ENCODE results near the gene LLCFC1.

LLCFC1 gene

DNA sequence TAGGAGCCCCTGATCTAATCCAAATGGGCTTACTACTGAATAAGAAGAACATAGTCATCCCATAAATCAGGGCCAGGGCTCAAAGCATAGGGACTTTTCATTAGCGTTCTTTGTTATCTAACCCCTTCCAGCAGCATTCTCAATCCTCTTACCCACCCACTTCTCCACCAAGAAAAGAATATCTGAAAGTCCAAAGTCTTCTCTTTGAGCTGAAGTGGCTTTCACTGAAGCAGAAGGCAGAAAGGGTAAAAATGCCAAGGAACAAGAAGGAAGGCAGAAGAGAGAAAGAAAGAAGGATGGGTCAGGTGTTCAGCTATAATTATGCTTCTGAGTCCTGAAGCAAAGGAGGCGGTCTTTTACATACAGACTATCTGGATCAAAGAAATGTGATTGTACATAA is 15.9 kb upstream of the LLCFC1 start:
- H4K20me1 ChIP-seq (ENCODE audit: insufficient read depth, low read length) = no peaks in the 10 kb centered on the region
- TF ChIP-seq, protein P1, sequence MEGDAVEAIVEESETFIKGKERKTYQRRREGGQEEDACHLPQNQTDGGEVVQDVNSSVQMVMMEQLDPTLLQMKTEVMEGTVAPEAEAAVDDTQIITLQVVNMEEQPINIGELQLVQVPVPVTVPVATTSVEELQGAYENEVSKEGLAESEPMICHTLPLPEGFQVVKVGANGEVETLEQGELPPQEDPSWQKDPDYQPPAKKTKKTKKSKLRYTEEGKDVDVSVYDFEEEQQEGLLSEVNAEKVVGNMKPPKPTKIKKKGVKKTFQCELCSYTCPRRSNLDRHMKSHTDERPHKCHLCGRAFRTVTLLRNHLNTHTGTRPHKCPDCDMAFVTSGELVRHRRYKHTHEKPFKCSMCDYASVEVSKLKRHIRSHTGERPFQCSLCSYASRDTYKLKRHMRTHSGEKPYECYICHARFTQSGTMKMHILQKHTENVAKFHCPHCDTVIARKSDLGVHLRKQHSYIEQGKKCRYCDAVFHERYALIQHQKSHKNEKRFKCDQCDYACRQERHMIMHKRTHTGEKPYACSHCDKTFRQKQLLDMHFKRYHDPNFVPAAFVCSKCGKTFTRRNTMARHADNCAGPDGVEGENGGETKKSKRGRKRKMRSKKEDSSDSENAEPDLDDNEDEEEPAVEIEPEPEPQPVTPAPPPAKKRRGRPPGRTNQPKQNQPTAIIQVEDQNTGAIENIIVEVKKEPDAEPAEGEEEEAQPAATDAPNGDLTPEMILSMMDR (IDR thresholded peaks at IDR 0.05; ENCODE audit: low read depth, low read length) = no peak
- TF ChIP-seq EZH2phosphoT487 (IDR thresholded peaks at IDR 0.05; ENCODE audit: low read depth) = no peak
- peaks cover 12% of the 10 kb centered on the region for H3K4me1 ChIP-seq (ENCODE audit: low read length)
- no peaks in the 10 kb centered on the region for H3K36me3 ChIP-seq (replicated peaks; ENCODE audit: low read depth, low read length)
- no peak overlapping the region for H3K4me3 ChIP-seq (ENCODE audit: low read length)
- no peak overlapping the region for H3K4me2 ChIP-seq (ENCODE audit: low read length)
- no peak overlapping the region for H3K9ac ChIP-seq (ENCODE audit: low read length)
- H2AFZ ChIP-seq (ENCODE audit: low read depth, low read length) = no peak overlapping the region
- no peaks in the 10 kb centered on the region for H3K9me3 ChIP-seq (ENCODE audit: insufficient read depth, low read length)
- H3K27me3 ChIP-seq (ENCODE audit: low read depth, low read length) = peaks cover 7% of the 10 kb centered on the region
- H3K27ac ChIP-seq (ENCODE audit: low read length) = no peak overlapping the region
- no peaks in the 10 kb centered on the region for H3K79me2 ChIP-seq (ENCODE audit: low read length)

DNA sequence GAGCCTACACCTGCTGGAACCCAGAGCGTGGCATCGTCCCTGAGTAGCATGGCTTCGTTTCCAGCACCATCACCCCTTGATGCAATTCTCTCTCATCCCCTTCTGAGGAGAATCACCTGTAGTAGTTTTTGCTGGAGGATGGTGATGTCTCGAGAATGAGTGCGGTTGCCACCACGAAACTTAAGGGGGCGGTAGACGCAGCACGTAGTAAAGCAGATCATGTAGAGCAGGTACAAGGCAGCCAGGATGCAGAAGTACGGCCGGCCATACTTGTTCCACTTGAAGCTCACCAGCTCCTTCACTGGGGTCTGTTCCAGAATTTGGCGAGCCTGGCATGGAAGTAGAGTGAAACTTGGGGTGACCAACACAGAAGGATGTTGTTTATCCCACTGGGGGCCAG is 13.9 kb upstream of the LLCFC1 start:
- Histone ChIP-seq H2AFZ (ENCODE audit: low read depth, low read length) (no peak overlapping the region), H3K27ac (ENCODE audit: low read length) (no peak overlapping the region), H3K4me3 (ENCODE audit: low read length) (no peak overlapping the region), H3K9ac (ENCODE audit: low read length) (no peak overlapping the region), H3K79me2 (ENCODE audit: low read length) (no peaks in the 10 kb centered on the region), H3K4me1 (ENCODE audit: low read length) (peaks cover 12% of the 10 kb centered on the region), H3K36me3 (replicated peaks; ENCODE audit: low read depth, low read length) (no peaks in the 10 kb centered on the region), H3K4me2 (ENCODE audit: low read length) (no peak overlapping the region), H3K9me3 (ENCODE audit: insufficient read depth, low read length) (no peaks in the 10 kb centered on the region), H3K27me3 (ENCODE audit: low read depth, low read length) (peaks cover 5% of the 10 kb centered on the region; the same call in 1 of the 2 replicates), H4K20me1 (ENCODE audit: insufficient read depth, low read length) (no peaks in the 10 kb centered on the region)
- TF ChIP-seq EZH2phosphoT487 (IDR thresholded peaks at IDR 0.05; ENCODE audit: low read depth) = no peak
- TF ChIP-seq, protein P1 (IDR thresholded peaks at IDR 0.05; ENCODE audit: low read depth, low read length) = peak; percentile 33

DNA sequence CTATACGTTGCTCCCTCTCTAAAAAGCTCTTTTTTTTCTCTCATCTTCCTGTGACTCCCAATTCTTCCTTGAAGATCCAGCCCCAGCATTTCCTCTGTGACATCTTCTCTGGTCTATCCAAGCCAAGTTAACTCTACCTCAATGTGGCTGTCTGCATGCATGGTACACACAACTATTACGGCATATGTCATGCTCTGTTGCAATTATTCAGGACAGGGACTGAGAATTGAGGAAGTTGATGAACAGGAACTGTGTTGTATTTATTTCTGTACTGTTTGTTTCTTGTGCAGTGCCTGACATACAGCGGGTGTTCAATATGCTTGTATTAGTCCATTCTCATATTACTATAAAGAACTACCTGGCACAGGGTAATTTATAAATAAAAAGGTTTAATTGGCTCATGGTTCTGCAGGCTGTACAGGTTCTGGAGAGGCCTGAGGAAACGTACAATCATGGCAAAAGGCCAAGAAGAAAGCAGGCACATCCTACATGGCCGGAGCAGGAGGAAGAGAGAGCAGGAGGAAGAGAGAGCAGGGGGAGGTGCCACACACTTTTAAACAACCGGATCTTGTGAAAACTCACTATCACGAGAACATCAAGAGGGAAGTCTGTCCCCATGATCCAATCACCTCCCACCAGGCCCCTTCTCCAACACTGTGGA is 12.1 kb upstream of the LLCFC1 start:
- Histone ChIP-seq H3K27ac (ENCODE audit: low read length) (no peak overlapping the region), H3K27me3 (ENCODE audit: low read depth, low read length) (peaks cover 5% of the 10 kb centered on the region; the same call in 1 of the 2 replicates), H3K79me2 (ENCODE audit: low read length) (no peaks in the 10 kb centered on the region), H3K36me3 (replicated peaks; ENCODE audit: low read depth, low read length) (no peaks in the 10 kb centered on the region), H3K9me3 (ENCODE audit: insufficient read depth, low read length) (no peaks in the 10 kb centered on the region), H3K4me1 (ENCODE audit: low read length) (peaks cover 12% of the 10 kb centered on the region), H4K20me1 (ENCODE audit: insufficient read depth, low read length) (no peaks in the 10 kb centered on the region), H3K4me2 (ENCODE audit: low read length) (peak overlapping the region; percentile 11), H3K9ac (ENCODE audit: low read length) (no peak overlapping the region), H3K4me3 (ENCODE audit: low read length) (no peak overlapping the region), H2AFZ (ENCODE audit: low read depth, low read length) (peak overlapping the region; percentile 56; the same call in 1 of the 2 replicates)
- TF ChIP-seq, protein P1 (IDR thresholded peaks at IDR 0.05; ENCODE audit: low read depth, low read length) = no peak
- no peak for TF ChIP-seq EZH2phosphoT487 (IDR thresholded peaks at IDR 0.05; ENCODE audit: low read depth)

DNA sequence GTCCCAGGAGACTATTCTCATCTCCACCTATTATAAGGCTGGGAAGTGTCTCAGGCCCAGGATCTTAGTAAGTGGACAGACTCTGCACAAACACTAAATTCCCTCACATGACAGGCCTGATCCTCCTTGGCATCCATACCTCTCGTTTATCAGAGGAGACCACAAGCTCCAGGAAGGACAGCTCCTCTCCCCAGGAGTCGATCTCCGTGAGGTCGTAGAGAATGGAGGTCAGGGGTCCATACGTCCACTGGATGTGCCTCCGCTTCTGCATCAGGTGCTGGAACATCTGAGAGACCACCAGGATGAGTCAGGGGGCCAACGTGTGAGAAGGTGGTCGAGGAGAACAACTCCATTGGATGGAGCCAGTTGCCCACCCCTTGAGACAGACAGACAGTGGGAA is 11.3 kb upstream of the LLCFC1 start:
- Histone ChIP-seq H3K9me3 (ENCODE audit: insufficient read depth, low read length) (no peaks in the 10 kb centered on the region), H2AFZ (ENCODE audit: low read depth, low read length) (no peak overlapping the region), H3K9ac (ENCODE audit: low read length) (no peak overlapping the region), H3K27me3 (ENCODE audit: low read depth, low read length) (peaks cover 5% of the 10 kb centered on the region; the same call in 1 of the 2 replicates), H4K20me1 (ENCODE audit: insufficient read depth, low read length) (no peaks in the 10 kb centered on the region), H3K27ac (ENCODE audit: low read length) (no peak overlapping the region), H3K4me1 (ENCODE audit: low read length) (peaks cover 12% of the 10 kb centered on the region), H3K79me2 (ENCODE audit: low read length) (no peaks in the 10 kb centered on the region), H3K4me3 (ENCODE audit: low read length) (no peak overlapping the region), H3K4me2 (ENCODE audit: low read length) (peak overlapping the region; percentile 11), H3K36me3 (replicated peaks; ENCODE audit: low read depth, low read length) (no peaks in the 10 kb centered on the region)
- TF ChIP-seq EZH2phosphoT487 (IDR thresholded peaks at IDR 0.05; ENCODE audit: low read depth) = no peak
- TF ChIP-seq, protein P1 (IDR thresholded peaks at IDR 0.05; ENCODE audit: low read depth, low read length) = no peak
